ENCODE results near the gene MADD.

The MADD gene

DNA sequence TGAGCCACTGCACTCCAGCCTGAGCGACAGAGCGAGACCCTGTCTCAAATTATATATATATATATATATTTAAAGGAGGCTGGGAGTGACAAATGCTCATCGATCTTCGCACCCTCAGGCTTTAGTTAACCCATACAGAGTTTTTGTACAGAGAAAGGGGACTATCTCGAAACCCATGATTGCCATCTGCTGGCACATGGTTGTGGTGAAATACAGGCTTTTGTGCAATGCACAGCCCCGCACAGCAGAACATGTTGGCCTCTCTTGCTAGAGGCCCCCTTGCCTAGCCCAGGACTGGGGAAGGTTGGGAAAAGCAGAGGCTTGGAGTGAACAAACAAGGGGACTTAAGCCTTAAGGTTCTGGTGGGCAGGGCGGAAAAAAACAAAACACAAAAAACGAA is 78.9 kb downstream of the MADD start:
- DNase-seq (ENCODE audit: low spot score), result no peak
- TF ChIP-seq, protein P1, sequence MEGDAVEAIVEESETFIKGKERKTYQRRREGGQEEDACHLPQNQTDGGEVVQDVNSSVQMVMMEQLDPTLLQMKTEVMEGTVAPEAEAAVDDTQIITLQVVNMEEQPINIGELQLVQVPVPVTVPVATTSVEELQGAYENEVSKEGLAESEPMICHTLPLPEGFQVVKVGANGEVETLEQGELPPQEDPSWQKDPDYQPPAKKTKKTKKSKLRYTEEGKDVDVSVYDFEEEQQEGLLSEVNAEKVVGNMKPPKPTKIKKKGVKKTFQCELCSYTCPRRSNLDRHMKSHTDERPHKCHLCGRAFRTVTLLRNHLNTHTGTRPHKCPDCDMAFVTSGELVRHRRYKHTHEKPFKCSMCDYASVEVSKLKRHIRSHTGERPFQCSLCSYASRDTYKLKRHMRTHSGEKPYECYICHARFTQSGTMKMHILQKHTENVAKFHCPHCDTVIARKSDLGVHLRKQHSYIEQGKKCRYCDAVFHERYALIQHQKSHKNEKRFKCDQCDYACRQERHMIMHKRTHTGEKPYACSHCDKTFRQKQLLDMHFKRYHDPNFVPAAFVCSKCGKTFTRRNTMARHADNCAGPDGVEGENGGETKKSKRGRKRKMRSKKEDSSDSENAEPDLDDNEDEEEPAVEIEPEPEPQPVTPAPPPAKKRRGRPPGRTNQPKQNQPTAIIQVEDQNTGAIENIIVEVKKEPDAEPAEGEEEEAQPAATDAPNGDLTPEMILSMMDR (IDR thresholded peaks at IDR 0.05; ENCODE audit: extremely low read depth, missing control alignments), result no peak

DNA sequence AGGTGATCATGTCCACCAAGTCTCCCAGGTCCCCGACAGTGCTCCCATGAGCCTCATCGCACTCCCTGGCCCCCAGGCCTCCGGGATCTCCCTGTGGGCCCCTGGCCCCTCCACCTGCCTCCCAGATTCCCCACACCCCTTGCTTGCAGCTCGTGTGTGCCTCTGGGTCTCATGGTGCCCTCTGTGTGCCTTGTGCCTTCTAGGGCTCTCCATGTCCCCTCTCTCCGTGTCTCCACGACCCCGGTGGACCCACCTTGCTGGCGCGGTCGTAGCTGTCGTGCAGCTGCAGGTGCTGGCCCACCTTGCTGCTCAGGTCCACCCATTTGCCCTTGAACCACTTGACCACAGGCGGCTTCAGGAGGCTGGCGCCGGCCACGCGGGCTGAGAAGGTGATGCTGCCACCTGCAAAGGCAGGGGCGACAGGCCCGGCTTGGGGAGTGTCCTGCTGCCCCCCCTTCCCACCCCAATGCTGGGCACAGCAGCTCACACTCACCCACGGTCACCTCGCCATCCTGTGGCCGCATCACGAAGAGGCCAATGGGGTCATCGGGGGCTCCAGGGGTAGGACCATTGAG is 79.7 kb downstream of the MADD start:
- no peak for DNase-seq (ENCODE audit: low spot score)
- TF ChIP-seq, protein P1 (IDR thresholded peaks at IDR 0.05; ENCODE audit: extremely low read depth, missing control alignments), result no peak

DNA sequence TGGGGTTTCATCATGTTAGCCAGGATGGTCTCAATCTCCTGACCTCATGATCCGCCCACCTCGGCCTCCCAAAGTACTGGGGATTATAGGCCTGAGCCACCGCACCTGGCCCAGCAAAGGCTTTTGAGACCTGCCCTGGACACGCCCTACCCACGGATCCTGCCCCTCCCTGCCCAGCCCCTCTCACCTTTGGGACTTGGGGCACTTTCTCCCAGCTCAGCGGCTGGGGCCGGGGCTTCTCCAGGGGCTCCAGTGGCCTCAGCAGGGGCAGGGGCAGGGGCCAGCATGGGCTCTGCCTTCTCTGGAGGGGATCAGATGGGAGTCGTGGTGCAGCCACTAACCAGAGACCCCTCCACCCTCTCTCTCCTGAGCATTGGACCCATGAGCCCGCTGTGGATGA is 80.4 kb downstream of the MADD start:
- no peak for DNase-seq (ENCODE audit: low spot score)
- TF ChIP-seq, protein P1 (IDR thresholded peaks at IDR 0.05; ENCODE audit: extremely low read depth, missing control alignments), result no peak

DNA sequence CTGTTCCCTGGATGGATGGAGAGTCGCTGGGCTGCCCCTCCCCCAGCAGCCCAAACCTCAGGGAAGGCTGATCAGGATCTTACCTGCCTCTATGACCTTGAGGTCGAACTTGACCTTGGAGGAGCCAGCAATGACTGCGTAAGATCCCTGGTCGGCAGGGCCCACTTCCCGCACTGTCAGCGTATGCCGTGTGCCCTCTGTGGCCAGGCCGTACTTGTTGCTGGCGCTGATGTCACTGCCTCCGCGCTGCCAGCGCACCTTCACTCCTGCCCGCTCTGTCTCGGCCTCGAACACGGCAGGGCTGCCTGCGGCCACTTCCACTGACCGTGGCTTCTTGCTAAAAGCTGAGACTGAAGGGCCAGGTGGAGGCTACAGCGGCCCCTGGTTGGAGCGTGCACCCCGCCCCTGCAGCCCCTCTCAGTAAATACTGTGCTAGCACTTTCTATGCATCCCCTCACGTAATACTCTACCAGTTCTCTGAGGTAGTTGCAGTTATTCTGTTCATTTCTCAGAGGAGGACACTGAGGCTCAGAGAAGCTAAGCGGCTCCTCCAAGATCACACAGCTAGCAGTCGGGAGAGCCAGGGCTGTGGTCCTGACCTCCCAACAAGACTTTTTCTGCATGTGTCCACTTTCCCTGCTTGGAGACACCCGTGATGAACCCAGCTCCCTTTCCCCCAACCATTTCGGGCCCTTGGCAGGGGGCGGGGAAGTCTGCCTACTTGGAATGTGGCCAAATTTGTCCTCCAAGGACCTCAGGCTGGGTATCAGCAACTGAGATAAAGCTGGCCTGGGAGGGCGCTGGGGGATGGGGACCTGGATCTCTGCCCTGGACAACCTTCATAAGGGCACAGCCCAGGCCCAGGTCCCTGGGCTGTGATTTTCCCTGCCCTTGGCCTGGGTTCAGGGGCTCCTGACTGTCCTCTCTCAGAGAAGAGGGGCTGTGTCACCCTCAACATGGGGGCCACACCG is 81.5 kb downstream of the MADD start:
- no peak for DNase-seq (ENCODE audit: low spot score)
- TF ChIP-seq, protein P1 (IDR thresholded peaks at IDR 0.05; ENCODE audit: extremely low read depth, missing control alignments), result no peak

DNA sequence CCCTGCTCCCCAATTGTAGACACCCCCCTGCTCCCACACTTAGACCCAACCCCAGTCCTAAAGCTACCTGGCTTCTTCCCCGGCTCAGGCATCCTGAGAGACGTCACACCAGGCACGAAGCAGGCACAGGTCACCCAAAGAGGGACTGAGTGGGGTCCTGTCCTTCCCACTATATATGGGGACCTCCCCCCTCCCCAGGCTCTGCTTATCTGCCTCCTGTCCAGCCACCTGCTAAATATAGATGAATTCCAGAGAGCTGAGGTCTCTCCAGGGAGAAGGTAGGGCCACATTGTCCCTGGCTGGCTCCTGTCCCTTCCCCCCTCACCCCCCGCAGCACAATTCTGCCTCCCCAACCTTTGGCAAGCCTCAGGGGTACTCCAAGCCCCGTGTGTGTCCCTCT is 82.6 kb downstream of the MADD start, which contains the start of gene MYBPC3:
Gene MYBPC3 (minus strand): TSS at position 147 of the 400 bp plus-strand sequence. CDS start 55 bp downstream, at position 92.
- TF ChIP-seq, protein P1 (IDR thresholded peaks at IDR 0.05; ENCODE audit: extremely low read depth, missing control alignments), result no peak
- no peak for DNase-seq (ENCODE audit: low spot score)

DNA sequence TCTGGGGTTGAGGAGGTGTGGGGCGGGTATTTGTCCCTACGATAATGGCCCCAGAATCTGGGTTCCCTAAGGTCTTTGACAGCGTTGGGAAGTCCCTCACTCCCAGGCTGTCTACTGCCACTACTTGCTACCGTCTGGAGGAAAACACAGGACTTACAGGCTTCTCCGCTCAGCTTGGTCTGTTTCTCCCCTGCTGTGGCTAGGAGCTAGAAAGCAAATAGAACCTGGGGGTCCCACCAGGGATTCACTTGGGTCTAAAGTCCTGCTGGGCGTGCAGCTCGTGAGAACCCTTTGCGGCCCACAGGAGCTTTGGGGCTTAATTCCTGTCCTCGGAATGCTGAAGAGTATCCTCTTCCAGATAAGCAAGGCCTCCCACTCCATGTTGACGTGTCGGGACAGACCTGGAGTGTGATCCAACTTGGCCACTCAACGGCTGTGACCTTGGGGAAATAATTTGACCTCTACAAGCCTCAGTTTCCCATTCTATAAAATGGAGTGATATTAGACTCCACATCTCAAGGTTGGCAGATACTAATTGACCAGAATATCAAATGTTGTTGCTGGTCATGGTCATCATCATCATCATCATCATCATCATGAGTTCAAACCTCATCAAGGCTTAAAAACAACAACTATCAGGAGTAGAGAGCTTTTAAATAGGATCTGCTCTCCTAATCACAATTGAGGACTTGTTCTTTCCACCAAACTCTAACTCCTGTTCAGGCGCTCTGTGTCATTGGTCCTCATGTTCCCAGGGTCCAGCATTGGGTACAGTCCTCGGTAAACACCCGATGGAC is 84.2 kb downstream of the MADD start:
- TF ChIP-seq, protein P1 (IDR thresholded peaks at IDR 0.05; ENCODE audit: extremely low read depth, missing control alignments), result no peak

More for the DNA sequence above, 84.2 kb downstream of the MADD start:
- DNase-seq (ENCODE audit: low spot score), result no peak
